Measurements from ENCODE around the gene CYCS. TPM values are rescaled to one million over a fixed set of nuclear protein-coding genes. Genes with fewer than 3 reads are reported as not detected.

The CYCS gene
- total and polyA plus RNA-seq, 10 of the 15 experiments (the other 5 are each of a cell fraction or from before 2014, with no cell fraction given) = 113 to 952 (median 356) TPM

GRCh38 chr7:25109276-25109675 lies 15.8 kb downstream of the CYCS start (continued):
- no peak for TF ChIP-seq HDAC2 (IDR thresholded peaks at IDR 0.05)
- no peak for TF ChIP-seq DPF2 (IDR thresholded peaks at IDR 0.05)
- TF ChIP-seq, protein P1, sequence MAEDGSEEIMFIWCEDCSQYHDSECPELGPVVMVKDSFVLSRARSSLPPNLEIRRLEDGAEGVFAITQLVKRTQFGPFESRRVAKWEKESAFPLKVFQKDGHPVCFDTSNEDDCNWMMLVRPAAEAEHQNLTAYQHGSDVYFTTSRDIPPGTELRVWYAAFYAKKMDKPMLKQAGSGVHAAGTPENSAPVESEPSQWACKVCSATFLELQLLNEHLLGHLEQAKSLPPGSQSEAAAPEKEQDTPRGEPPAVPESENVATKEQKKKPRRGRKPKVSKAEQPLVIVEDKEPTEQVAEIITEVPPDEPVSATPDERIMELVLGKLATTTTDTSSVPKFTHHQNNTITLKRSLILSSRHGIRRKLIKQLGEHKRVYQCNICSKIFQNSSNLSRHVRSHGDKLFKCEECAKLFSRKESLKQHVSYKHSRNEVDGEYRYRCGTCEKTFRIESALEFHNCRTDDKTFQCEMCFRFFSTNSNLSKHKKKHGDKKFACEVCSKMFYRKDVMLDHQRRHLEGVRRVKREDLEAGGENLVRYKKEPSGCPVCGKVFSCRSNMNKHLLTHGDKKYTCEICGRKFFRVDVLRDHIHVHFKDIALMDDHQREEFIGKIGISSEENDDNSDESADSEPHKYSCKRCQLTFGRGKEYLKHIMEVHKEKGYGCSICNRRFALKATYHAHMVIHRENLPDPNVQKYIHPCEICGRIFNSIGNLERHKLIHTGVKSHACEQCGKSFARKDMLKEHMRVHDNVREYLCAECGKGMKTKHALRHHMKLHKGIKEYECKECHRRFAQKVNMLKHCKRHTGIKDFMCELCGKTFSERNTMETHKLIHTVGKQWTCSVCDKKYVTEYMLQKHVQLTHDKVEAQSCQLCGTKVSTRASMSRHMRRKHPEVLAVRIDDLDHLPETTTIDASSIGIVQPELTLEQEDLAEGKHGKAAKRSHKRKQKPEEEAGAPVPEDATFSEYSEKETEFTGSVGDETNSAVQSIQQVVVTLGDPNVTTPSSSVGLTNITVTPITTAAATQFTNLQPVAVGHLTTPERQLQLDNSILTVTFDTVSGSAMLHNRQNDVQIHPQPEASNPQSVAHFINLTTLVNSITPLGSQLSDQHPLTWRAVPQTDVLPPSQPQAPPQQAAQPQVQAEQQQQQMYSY (CRISPR knock-in tag; IDR thresholded peaks at IDR 0.05) = no peak
- TF ChIP-seq, protein P2, sequence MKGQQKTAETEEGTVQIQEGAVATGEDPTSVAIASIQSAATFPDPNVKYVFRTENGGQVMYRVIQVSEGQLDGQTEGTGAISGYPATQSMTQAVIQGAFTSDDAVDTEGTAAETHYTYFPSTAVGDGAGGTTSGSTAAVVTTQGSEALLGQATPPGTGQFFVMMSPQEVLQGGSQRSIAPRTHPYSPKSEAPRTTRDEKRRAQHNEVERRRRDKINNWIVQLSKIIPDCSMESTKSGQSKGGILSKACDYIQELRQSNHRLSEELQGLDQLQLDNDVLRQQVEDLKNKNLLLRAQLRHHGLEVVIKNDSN (IDR thresholded peaks at IDR 0.05; ENCODE audit: borderline replicate concordance, extremely low read length, insufficient read depth, low read depth, low read length) = no peak
- TF ChIP-seq CREM (IDR thresholded peaks at IDR 0.05; ENCODE audit: low read depth) = no peak
- TF ChIP-seq KAT2A (conservative IDR thresholded peaks at IDR 0.05; ENCODE audit: control insufficient read depth, low read depth, low read length) = no peak

DNA sequence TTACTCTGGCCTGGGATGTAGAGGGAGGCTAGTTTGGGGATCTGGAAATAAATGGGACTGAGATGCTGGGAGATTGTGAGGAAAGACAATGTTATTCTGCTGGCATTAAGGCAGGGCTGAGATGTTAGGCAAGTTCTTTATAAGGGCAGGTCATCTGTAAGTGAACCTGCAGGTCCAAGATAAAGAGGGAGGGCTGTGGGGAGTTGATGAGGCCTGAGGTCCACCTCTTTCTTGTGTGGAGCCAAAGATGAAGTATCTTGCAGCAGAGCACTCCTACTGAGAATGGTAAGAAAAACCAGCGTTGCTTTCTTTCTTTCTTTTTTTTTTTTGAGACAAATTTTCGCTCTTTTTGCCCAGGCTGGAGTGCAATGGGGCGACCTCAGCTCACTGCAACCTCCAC lies 19.1 kb downstream of the CYCS start:
- ChIA-PET SMC1A (ENCODE audit: uncharacterized antibody, unreplicated experiment) (interaction anchor here (1.2 to 1.5 kb wide), 4 partner anchors 8 to 19 kb away, joined by 3 to 4 read pairs (median 3); partner anchors contain the start of gene CYCS), RAD21 (ENCODE audit: unreplicated experiment) (no interaction called here), POLR2A (no interaction called here), CTCF (interaction anchor here (0.6 to 2.4 kb wide), 3 partner anchors 8 to 21 kb away, joined by 3 to 14 read pairs (median 6); no protein-coding TSS in a partner anchor)
- Histone ChIP-seq H3K9ac (ENCODE audit: control insufficient read depth, insufficient read depth, low read length) (no peak overlapping the region), H3K4me1 (ENCODE audit: control insufficient read depth, insufficient read depth, low read length) (no peaks in the 10 kb centered on the region), H3K79me2 (ENCODE audit: control insufficient read depth, insufficient read depth, low read length) (no peaks in the 10 kb centered on the region), H3K27me3 (replicated peaks in 1 of 2; ENCODE audit: control insufficient read depth in 2 of 2, insufficient read depth in 2 of 2, low read length in 1 of 2) (no peaks in the 10 kb centered on the region), H3K4me3 (no peak overlapping the region), H3K27ac (ENCODE audit: control insufficient read depth, insufficient read depth) (no peak overlapping the region), H4K20me1 (ENCODE audit: control insufficient read depth, insufficient read depth) (no peaks in the 10 kb centered on the region), H3K9me3 (replicated peaks; ENCODE audit: control insufficient read depth, insufficient read depth, low read length) (no peaks in the 10 kb centered on the region; the same call in 2 of the 3 replicates), H2AFZ (ENCODE audit: control insufficient read depth, low read depth, low read length) (no peak overlapping the region), H3K4me2 (ENCODE audit: control insufficient read depth, insufficient read depth) (no peak overlapping the region), H3K36me3 (ENCODE audit: control insufficient read depth in 2 of 2, insufficient read depth in 2 of 2, low read length in 1 of 2) (no peaks in the 10 kb centered on the region)
- in situ Hi-C loops (cut with MboI) (no loop called here), intact Hi-C loops (cut with micrococcal nuclease; ENCODE audit: unreplicated experiment) (no loop called here)
- BruUV-seq (replicated peaks) = no TSS peak
- DNase-seq (ENCODE audit: low read depth, low spot score) (no peak), ATAC-seq (no peak), FAIRE-seq (no peak)
- TF ChIP-seq EZH2 (IDR thresholded peaks at IDR 0.05; ENCODE audit: borderline replicate concordance, control insufficient read depth, low read depth, low read length) = no peak
- no peak for TF ChIP-seq SRF (IDR thresholded peaks at IDR 0.05; ENCODE audit: low read depth in 2 of 2, low read length in 2 of 2)
- no peak for TF ChIP-seq ETV6 (conservative IDR thresholded peaks at IDR 0.05 in 1 of 2, IDR thresholded peaks at IDR 0.05 in 1 of 2; ENCODE audit: borderline replicate concordance in 1 of 2, low read depth in 1 of 2)
- TF ChIP-seq, protein P3, sequence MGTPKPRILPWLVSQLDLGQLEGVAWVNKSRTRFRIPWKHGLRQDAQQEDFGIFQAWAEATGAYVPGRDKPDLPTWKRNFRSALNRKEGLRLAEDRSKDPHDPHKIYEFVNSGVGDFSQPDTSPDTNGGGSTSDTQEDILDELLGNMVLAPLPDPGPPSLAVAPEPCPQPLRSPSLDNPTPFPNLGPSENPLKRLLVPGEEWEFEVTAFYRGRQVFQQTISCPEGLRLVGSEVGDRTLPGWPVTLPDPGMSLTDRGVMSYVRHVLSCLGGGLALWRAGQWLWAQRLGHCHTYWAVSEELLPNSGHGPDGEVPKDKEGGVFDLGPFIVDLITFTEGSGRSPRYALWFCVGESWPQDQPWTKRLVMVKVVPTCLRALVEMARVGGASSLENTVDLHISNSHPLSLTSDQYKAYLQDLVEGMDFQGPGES (IDR thresholded peaks at IDR 0.05) = no peak
- no peak for TF ChIP-seq ELK1 (IDR thresholded peaks at IDR 0.05; ENCODE audit: low read depth, low read length)
- TF ChIP-seq SKIL (IDR thresholded peaks at IDR 0.05; ENCODE audit: low read depth, poor library complexity, severe bottlenecking) = no peak
- WGBS (ENCODE audit: insufficient coverage, insufficient replicate concordance, low lambda C conversion rate, missing lambda C conversion rate) = 20% methylated on average over 2 of the region's 3 CpGs
